GF-D8 (cell line): ENCODE results near the gene PLEKHN1.

Source experiments
- DNase-seq: peaks from one replicate; lab custom pipeline; 2025; lab: John Stamatoyannopoulos, UW

Gene PLEKHN1

DNA sequence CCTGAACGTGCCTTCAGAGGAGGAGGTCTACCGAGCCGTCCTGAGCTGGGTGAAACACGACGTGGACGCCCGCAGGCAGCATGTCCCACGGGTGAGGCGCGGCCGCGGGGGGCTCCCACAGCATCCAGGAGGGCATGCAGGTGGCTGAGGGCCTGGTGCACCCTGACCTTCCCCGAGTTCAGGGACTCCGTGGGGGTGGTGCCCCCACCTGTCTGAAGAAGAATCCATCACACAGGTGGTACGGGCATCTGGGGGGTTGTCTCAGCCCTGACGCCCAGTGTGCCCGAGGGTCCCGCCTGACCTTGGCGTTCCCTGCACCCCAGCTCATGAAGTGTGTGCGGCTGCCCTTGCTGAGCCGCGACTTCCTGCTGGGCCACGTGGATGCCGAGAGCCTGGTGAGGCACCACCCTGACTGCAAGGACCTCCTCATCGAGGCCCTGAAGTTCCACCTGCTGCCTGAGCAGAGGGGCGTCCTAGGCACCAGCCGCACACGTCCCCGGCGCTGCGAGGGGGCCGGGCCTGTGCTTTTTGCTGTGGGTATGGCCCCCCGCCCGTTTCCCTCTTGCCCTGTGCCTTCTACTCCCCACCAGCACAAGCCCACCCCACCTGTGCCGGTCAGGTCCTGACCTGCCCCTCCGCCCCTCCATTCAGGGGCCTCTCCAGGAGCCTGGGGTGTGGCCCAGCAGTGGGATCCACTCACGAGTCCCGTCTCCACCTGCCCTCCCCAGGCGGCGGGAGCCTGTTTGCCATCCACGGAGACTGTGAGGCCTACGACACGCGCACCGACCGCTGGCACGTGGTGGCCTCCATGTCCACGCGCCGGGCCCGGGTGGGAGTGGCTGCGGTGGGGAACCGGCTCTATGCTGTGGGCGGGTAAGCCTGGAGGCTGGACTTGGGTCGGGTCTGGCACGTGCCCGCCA lies 3.6 kb upstream of the PLEKHN1 start:
- no peak for DNase-seq

DNA sequence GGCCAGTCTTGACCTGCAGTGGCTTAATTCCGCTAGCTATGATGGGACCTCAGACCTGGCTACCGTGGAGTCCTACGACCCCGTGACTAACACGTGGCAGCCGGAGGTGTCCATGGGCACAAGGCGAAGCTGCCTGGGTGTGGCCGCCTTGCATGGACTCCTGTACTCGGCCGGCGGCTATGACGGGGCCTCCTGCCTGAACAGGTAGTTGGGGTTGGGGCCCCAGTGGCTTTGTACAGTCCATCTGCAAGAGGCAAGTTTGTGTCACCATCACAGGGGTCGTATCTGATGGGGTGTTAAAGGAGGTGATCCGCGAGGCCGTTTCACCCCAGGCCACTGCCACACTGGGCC lies 3.0 kb upstream of the PLEKHN1 start:
- no peak for DNase-seq

DNA sequence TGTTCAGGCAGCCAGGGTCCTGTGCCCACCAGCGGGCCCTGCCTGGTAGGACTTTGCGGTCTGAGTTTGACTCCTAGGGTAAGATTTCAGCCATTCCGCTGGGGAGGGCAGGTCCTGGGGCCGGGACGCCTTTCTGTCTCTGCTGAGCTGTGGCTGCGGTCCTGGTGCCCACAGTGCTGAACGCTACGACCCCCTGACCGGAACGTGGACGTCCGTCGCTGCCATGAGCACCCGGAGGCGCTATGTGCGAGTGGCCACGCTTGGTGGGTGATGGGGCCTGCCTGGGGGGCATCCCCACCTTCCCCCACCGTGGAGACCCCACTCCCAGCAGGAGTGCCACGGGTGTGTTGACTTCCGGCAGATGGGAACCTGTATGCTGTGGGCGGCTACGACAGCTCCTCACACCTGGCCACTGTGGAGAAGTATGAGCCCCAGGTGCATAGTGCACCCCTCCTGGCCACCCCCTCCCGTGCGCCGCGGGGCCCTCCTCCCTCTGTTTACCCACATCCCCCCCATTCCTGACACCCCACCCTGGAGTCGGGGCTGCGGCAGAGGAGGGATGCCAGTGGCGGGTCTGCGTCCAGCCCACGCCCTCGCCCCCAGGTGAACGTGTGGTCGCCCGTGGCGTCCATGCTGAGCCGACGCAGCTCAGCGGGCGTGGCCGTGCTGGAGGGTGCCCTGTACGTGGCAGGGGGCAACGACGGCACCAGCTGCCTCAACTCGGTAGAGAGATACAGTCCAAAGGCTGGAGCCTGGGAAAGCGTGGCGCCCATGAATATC lies 2.3 kb upstream of the PLEKHN1 start:
- DNase-seq = no peak

DNA sequence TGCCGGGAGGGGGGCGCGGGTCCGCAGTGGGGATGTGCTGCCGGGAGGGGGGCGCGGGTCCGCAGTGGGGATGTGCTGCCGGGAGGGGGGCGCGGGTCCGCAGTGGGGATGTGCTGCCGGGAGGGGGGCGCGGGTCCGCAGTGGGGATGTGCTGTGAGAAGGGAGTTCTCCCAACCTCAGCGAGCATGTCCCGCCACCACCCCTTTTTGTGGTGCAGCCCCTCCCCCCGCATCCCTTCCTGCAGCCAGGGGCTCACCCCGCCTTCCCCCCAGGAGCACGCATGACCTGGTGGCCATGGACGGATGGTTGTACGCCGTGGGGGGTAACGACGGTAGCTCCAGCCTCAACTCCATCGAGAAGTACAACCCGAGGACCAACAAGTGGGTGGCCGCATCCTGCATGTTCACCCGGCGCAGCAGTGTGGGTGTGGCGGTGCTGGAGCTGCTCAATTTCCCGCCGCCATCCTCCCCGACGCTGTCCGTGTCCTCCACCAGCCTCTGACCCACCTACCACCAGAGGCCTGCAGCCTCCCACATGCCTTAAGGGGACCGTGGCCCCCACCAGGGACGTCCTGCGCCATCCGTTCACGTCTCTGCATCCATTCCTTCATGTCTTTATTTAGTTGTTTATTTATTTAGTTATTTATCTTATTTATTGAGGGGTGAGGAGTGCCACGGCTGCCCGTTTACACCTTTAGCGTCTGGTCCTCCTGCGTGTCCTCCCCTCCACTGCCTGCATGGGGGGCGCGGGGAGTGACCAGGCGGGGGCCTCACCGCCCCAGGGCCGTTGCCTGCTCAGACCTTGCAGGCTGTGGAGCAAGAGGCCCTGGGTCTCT lies 1.4 kb upstream of the PLEKHN1 start:
- no peak for DNase-seq

DNA sequence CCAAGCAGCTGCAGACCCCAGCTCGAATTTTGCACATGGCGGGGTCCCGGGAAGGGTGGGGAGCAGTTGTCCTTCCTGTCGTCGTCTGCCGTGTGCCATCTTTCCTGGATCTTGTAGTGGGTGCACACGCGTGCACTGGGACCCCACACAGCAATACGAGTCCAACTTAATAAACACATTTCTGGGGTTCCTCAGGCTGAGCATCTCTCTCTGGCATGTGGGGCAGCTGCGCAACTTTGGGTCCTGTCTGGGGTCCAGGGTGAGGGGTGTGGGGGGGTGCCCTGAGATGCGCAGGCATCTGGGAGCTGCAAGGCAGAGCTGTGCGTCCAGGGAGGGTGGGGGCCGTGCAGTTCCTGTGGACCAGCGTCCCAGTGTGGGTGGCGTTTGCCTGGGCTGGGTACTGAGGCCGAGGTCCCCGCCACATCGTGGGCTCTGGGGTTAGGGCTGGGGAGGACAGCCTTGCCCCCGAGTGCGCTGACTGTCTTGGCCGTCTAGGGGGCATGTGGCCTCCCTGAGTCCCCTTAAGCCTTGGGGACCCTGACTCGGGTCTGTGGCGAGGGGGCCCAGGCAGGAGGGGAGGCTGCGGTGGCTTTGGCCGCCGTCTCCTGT lies 652 bp upstream of the PLEKHN1 start:
- DNase-seq = no peak

DNA sequence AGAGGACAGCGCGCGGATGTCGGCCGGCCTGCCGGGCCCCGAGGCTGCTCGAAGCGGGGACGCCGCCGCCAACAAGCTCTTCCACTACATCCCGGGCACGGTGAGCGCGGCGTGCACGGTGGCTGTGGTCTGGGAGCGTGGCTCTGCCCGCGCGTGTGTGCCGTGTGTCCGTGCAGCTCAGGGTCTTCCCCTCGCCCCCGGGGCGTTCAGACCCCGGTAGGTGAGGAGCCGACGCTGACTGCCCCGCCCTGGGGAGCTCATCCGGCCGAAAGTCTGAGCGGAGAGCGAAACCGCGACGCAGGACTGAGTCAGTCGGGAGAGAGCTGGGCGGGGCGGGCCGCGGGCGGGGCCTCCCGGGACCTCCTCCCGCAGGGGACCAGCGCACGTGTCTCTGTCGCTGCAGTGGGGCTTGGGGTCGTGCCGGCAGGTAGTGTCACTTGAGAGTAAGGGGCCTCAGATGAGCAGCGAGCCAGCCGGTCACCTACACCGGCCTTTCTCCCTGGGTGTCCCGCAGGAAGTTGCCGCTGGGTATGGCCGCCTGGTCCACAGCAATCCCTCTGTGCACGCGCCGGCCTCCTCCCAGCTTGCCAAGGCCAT lies 520 bp downstream of the PLEKHN1 start:
- DNase-seq = no peak

DNA sequence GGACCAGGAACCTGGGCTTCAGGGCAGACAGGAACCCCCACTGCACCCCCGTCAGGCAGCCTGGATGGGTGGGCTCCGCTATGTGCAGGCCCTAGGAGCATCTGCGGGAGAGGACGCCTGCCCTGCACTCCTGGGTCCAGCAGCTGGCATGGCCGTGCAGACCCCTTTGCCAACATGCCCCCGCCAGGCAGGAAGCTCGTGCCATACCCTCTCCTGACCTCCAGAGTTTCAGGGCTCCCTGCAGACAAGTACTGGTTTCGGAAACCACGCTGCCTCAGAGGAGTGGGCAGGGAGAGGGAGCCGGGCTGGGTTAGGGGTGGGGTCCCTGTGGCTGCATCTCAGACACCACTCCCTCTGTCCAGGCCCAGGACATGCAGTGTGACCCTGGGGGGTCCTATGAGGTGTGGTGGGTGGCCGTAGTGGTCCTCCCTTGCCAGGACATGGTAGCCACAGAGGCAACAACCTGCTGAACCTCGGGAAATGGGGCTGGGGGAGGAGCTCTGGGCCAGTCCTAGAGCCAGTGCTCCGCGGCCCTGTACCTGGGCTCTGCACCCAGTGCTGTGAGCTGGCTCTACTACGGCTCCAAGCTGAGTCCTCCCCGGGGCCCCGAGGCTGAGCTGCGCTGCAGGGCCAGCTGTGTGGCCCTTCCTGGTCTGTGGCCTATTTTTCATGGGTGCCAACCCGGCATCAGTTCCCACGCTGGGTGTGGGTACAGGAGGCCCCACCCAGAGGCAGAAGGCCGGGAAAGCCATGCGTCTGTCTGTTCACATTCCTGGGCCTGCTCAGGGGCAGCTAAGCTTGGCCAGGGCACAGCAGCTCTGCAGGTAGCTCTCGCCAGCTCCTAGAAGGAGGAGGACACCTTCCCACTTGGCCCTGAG lies 1.4 kb downstream of the PLEKHN1 start:
- no peak for DNase-seq

DNA sequence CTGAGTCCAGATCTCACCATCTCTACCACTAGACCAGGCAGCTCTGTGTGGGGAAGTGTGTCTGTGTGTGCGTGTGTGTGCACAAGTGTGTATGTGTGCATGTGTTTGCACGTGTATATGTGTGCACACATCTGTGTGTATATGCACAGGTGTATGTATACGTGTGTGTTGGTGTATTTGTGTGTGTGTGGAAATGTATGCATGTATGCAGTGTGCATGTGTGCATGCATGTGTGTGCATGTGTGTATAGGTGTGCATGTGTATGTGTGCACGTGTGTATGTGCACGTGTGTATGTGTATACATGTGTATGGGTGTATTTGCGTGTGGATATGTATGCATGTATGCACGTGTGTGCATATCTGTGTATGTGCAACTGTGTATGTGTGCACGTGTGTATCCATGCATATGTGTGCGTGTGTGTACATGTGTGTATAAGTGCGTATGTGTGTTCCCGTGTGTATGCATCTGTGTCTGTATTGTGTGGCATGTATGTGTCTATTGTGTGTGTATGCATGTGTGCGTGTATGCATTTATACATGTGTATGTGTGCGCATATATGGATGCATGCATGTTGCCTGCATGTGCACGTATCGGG lies 3.1 kb downstream of the PLEKHN1 start:
- no peak for DNase-seq

DNA sequence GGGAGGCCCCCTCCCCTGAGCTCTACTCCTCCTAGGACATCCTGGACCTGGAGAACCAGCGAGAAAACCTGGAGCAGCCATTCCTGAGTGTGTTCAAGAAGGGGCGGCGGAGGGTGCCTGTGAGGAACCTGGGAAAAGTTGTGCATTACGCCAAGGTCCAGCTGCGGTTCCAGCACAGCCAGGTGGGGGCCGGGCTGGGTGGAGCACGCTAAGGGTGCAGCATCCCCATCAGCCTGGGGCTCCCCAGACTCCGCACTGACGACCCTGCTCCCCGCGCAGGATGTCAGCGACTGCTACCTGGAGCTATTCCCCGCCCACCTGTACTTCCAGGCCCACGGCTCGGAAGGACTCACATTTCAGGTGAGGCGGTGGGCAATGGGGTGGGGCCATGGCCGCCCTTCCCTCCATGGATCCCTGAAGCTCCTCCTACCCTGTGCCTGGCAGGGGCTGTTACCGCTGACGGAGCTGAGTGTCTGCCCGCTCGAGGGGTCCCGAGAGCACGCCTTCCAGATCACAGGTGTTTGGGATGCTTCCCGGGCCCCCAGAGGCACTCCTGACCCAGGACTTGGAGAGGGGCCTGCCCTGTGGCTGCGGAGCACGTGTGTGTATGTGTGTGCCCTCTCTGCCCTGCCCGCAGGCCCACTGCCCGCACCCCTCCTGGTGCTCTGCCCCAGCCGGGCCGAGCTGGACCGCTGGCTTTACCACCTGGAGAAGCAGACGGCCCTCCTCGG lies 4.1 kb downstream of the PLEKHN1 start:
- DNase-seq = no peak

DNA sequence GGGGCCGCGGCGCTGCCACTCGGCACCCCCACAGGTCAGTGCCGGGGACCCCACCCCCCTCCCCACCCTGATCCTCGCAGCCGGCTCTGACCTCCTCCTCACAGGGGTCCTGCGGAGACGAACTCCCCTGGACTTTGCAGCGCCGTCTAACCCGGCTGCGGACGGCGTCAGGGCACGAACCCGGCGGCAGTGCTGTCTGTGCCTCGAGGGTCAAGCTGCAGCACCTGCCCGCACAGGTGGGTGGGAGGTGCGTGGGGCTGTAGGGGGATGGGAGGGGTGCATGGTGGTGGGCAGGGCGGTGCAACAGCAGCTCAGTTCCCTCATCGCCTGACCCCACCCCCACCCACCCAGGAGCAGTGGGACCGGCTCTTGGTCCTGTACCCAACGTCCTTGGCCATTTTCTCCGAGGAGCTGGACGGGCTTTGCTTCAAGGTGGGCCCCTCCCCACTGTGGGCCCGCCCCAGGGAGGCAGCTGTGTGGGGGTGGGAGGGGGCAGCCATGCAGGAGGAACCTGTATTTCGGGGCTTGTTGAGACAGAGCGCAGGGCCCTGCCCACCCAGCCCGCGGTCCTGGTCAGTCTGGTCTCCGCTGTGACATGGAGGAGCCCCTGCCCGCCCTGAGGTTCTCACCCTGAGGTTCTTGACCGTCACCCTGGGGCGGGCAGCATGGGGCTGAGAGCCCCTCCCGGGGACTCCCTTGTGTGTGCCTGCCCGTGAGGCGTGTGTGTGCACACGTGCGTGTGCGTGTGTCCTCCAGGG lies 4.9 kb downstream of the PLEKHN1 start:
- no peak for DNase-seq

DNA sequence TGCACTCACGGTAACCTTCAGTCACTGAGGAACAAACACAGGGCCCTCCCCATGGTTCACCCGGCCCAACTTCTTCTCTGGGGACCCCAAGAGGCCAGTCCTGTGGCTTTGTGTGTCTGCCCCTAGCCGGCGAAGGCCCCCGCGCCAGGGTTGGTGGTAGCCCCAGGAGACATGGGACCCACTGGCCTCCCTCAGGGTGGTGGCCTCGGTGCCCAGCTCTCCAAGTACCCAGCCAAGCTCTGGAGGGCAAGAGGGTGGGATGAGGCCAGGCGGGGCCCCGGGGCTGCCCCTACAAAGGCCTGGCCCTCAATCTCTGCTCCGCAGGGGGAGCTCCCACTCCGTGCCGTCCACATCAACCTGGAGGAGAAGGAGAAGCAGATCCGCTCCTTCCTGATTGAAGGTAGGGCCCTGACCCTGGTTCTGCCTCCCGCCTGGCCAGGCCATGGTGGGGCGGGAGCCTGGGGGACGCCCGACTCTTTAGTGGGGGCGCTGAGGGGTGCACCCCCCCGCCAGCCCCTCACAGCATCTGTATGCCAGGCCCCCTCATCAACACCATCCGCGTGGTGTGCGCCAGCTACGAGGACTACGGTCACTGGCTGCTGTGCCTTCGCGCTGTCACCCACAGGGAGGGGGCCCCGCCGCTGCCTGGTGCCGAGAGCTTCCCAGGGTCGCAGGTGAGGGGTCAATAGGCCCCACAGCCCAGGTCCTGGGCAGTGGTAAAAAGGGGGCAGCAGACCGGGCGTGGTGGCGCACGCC lies 5.6 kb downstream of the PLEKHN1 start:
- no peak for DNase-seq

DNA sequence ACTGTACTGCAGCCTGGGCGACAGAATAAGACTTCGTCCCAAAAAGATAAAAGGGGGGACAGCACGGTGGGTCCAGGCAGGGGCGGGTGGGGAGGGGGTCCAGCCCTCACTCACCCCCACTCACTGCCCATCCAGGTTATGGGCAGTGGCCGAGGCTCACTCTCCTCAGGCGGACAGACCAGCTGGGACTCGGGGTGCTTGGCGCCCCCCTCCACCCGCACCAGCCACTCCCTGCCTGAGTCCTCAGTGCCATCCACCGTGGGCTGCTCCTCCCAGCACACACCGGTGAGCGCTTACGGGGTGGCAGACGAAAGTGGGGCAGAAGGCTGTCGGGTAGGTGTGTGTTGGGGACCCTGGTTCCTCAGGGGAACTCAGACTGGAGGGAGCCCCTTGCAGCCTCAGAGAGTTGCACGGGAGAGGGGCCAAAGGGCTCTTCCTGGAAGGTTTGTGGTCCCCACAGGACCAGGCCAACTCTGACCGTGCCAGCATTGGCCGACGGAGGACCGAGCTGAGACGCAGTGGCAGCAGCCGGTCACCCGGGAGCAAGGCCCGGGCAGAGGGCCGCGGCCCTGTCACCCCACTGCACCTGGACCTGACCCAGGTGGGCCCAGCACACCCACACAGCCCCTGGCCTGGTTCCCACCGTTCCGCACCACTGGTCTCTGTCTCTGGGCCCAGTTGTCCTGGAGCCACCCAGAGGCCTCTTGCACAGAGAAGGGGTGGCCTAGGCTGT lies 6.6 kb downstream of the PLEKHN1 start:
- DNase-seq = no peak

DNA sequence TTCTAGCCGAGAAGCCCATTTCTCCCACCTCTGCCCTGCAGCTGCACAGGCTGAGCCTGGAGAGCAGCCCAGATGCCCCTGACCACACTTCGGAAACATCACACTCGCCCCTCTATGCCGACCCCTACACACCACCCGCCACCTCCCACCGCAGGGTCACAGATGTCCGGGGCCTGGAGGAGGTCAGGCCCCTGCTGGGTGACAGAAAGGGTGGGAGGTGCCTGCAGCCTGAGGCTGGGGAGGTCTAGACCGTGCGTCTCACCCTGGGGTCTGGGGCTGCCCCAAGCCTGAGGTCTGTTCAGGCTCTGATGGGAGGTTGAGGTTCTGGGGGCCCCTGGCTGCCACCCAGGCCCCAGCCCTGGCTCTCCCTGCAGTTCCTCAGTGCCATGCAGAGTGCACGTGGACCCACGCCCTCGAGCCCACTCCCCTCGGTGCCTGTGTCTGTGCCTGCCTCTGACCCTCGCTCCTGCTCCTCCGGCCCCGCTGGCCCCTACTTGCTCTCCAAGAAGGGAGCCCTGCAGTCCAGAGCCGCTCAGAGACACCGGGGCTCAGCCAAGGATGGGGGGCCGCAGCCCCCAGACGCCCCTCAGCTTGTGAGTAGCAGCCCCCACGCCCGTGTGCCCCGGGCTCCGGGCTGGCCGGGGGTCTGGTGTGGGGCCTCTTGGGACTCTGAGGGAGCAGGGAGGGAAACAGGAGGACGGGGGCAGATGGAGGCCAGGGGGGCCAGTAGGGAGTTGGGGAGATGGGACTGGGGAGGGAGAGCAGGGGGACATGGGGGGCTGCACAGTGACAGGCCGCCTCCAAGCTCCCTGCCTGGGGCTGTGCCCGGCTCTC lies 7.4 kb downstream of the PLEKHN1 start:
- no peak for DNase-seq

DNA sequence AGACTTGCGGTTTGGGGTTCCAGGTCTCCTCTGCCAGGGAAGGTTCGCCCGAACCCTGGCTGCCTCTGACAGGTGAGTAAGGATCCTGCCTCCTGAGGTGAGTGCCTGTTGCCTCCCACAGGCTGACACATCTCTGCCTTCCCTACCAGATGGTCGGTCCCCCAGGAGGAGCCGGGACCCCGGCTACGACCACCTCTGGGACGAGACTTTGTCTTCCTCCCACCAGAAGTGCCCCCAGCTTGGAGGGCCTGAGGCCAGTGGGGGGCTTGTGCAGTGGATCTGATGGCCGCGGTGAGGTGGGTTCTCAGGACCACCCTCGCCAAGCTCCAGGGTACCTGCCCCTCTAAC lies 8.0 kb downstream of the PLEKHN1 start:
- no peak for DNase-seq

DNA sequence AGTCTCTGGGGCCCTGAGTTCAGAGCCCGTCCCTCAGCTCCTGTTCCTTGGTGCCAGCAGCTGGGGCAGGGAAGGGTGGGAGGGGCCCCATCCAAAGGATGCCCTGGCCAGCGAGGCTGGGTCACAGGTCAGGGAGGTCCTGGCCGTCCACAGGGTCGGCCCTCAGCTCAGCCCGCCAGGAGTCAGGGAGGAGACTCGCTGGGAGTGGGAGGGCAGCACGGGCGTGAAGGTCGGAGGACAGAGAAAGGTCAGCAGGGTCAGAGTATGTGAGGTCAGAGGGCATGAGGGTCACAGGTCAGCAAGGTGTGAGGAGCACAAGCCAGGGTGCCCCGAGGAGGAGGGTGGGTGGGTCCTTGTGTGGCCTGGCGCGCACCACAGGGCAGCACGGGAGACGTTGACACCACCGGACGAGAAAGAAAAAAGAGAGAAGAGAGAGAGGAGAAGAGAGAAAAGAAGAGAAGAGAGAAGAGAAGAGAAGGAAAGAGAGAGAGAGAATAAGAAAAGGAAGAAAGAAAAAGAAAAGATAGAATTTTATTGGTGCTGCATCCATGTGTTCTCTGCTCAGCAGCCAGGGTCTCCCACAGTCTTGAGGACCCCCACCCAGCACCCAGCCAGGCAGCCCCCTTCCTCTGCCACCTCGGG lies 8.5 kb downstream of the PLEKHN1 start:
- no peak for DNase-seq

DNA sequence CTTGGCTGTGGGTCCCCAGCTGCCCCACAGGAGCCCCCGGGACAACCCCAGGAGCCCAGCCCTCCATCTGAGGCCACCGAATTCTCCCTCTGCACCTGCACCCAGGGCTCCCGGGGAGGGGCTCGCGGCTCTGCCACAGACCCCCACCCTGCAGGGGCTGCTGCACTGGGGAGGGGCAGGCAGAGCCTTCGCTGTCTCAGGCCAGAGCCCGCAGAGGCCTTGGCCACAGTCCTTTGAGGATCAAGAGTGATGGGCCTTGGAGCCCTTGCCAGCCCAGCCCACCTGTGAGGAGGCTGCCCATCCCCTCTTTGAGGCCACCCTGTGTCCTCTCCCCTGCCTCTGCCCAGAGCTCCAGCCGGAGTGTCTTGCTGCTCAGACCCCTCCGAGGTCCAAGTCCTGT lies 9.1 kb downstream of the PLEKHN1 start:
- DNase-seq = no peak
